Natural killer cell (primary cell): Measurements from ENCODE around the gene GARRE1. TPM values are rescaled to one million over a fixed set of nuclear protein-coding genes. Genes with fewer than 3 reads are reported as not detected.
"Not testable (repeated sequence)": the region's sequence is repeated elsewhere in the genome, so short reads cannot be mapped to it uniquely, and the experiment has no call there.

Source experiments
- ATAC-seq, 3 donors: fragments of 150-1000 bp in 2 of 3; fragments of 200-7000 bp in 1 of 3; cut with Tn5 transposase; 1 replicate in 1 of 3; 2 replicates in 2 of 3; pipeline ENCODE4 v1.10.0; 2021; ENCODE audit warnings: mild to moderate bottlenecking in 2 of 3, moderate library complexity in 2 of 3
- DNase-seq, 2 donors: peaks; one replicate each; pipeline versions ENCODE4 v3.0.0 to v3.0.0-alpha.2; 2013 to 2021; ENCODE audit warnings: mixed read lengths in 1 of 2
- H3K27ac ChIP-seq: one replicate; pipeline ENCODE4 v1.5.1; 2013; ENCODE audit warnings: mild to moderate bottlenecking, low read length
- H3K27me3 ChIP-seq: one replicate; pipeline ENCODE4 v1.6.1; 2013; ENCODE audit warnings: low read length; ENCODE audit not compliant: control insufficient read depth, insufficient read depth
- H3K36me3 ChIP-seq: one replicate; pipeline ENCODE4 v1.6.1; 2013; ENCODE audit warnings: low read length; ENCODE audit not compliant: control insufficient read depth, insufficient read depth
- H3K4me1 ChIP-seq: one replicate; pipeline ENCODE4 v1.6.1; 2013; ENCODE audit warnings: low read length; ENCODE audit not compliant: control insufficient read depth, insufficient read depth
- H3K4me3 ChIP-seq: one replicate; pipeline ENCODE4 v1.5.1; 2013; ENCODE audit warnings: low read length
- H3K9me3 ChIP-seq: one replicate; pipeline ENCODE4 v1.6.1; 2013; ENCODE audit warnings: low read length; ENCODE audit not compliant: control insufficient read depth, insufficient read depth
- H3K27ac Mint-ChIP-seq, 2 donors: one replicate each; pipeline ENCODE4 v1.8.0; 2022; ENCODE audit warnings: mild to moderate bottlenecking in 2 of 2, mixed read lengths in 2 of 2, moderate library complexity in 1 of 2
- H3K27me3 Mint-ChIP-seq, 2 donors: one replicate each; pipeline ENCODE4 v1.8.0; 2022; ENCODE audit warnings: low read depth in 2 of 2, mixed read lengths in 2 of 2
- H3K36me3 Mint-ChIP-seq: one replicate; pipeline ENCODE4 v1.8.0; 2022; ENCODE audit warnings: mixed read lengths
- H3K4me1 Mint-ChIP-seq, 2 donors: one replicate each; pipeline ENCODE4 v1.8.0; 2022; ENCODE audit warnings: mixed read lengths in 2 of 2
- H3K4me3 Mint-ChIP-seq: one replicate; pipeline ENCODE4 v1.8.0; 2022; ENCODE audit warnings: mild to moderate bottlenecking, moderate library complexity, mixed read lengths
- H3K9me3 Mint-ChIP-seq, 2 donors: one replicate each; pipeline ENCODE4 v1.8.0; 2022; ENCODE audit warnings: mixed read lengths in 2 of 2
- CTCF ChIP-seq: fragments of 200-600 bp; IDR thresholded peaks from one replicate; pipeline ENCODE4 v1.8.0; 2022; ENCODE audit warnings: antibody characterized with exemption
- WGBS: methylation state at CpG from one replicate; pipeline ENCODE4 v1.1.7; 2013; ENCODE audit warnings: missing lambda C conversion rate; ENCODE audit not compliant: insufficient coverage; 5-methylcytosine and 5-hydroxymethylcytosine counted together
- intact Hi-C: fragments of 100-400 bp; cut with micrococcal nuclease; formaldehyde crosslinking; loops from one replicate; pipeline ENCODE4 v1.14.2; 2022
- total RNA-seq, 4 donors: library from RNA; stranded (reverse); fragments of 120-200 nt in 1 of 4; gene quantifications; one replicate each; pipeline versions ENCODE4 v1.2.3 to v1.2.4, GENCODE V29; 2013 to 2022

GARRE1 gene
- total RNA-seq, 3 donors from 2014 or later (not counting 1 experiment from before 2014, with no cell fraction given): 21.9 to 29.2 (median 22.0) TPM

- H3K4me3 Mint-ChIP-seq: no peak overlapping the region
Observed at GRCh38 chr19:34276614-34277013, 22.3 kb downstream of the GARRE1 start.

GRCh38 chr19:34277244-34277643 lies 22.9 kb downstream of the GARRE1 start:
- Mint-ChIP-seq H3K4me1 (peaks cover 10 to 23% of the 10 kb centered on the region in 2 donors), H3K27me3 (no peaks in the 10 kb centered on the region), H3K9me3 (no peaks in the 10 kb centered on the region), H3K4me3 (no peak overlapping the region), H3K36me3 (no peaks in the 10 kb centered on the region), H3K27ac (peak overlapping the region in 1 of 2 donors; percentile 17)
- ATAC-seq: no peak
- Histone ChIP-seq H3K27me3 (no peaks in the 10 kb centered on the region), H3K9me3 (no peaks in the 10 kb centered on the region), H3K27ac (no peak overlapping the region), H3K36me3 (no peaks in the 10 kb centered on the region), H3K4me1 (peaks cover 3% of the 10 kb centered on the region), H3K4me3 (no peak overlapping the region)
- TF ChIP-seq CTCF: no peak
- intact Hi-C loops: no loop called here
- WGBS: 83% methylated on average over 4 of the region's 4 CpGs
- DNase-seq: no peak

More at GRCh38 chr19:34276614-34277013, 22.3 kb downstream of the GARRE1 start:
- intact Hi-C loops: no loop called here
- peaks cover 10 to 28% of the 10 kb centered on the region in 2 donors for H3K4me1 Mint-ChIP-seq
- H3K27me3 Mint-ChIP-seq: no peaks in the 10 kb centered on the region
- ATAC-seq (no peak), DNase-seq (no peak)
- no peaks in the 10 kb centered on the region for H3K9me3 Mint-ChIP-seq
- Histone ChIP-seq H3K9me3 (no peaks in the 10 kb centered on the region), H3K4me1 (peaks cover 7% of the 10 kb centered on the region), H3K36me3 (no peaks in the 10 kb centered on the region), H3K27ac (no peak overlapping the region), H3K27me3 (no peaks in the 10 kb centered on the region), H3K4me3 (no peak overlapping the region)
- no peaks in the 10 kb centered on the region for H3K36me3 Mint-ChIP-seq
- TF ChIP-seq CTCF: no peak
- WGBS: 95% methylated on average over 4 of the region's 4 CpGs
- peak overlapping the region in 1 of 2 donors; percentile 17 for H3K27ac Mint-ChIP-seq

GRCh38 chr19:34278783-34279182 lies 24.4 kb downstream of the GARRE1 start:
- Histone ChIP-seq H3K36me3 (no peaks in the 10 kb centered on the region), H3K27ac (no peak overlapping the region), H3K27me3 (no peaks in the 10 kb centered on the region), H3K4me3 (no peak overlapping the region), H3K4me1 (peaks cover 2% of the 10 kb centered on the region), H3K9me3 (no peaks in the 10 kb centered on the region)
- Mint-ChIP-seq H3K27me3 (no peaks in the 10 kb centered on the region), H3K36me3 (no peaks in the 10 kb centered on the region), H3K4me3 (no peak overlapping the region), H3K27ac (no peak overlapping the region), H3K9me3 (no peaks in the 10 kb centered on the region), H3K4me1 (peaks cover 10 to 26% of the 10 kb centered on the region in 2 donors)
- 100% methylated on average over 4 of the region's 4 CpGs for WGBS
- no peak for ATAC-seq
- intact Hi-C loops: no loop called here
- no peak for DNase-seq
- TF ChIP-seq CTCF: no peak

GRCh38 chr19:34281444-34281843 lies 27.1 kb downstream of the GARRE1 start:
- H3K27ac ChIP-seq, H3K4me3 ChIP-seq, H3K9me3 ChIP-seq, ATAC-seq, intact Hi-C loops, H3K27me3 ChIP-seq, H3K36me3 Mint-ChIP-seq, H3K27me3 Mint-ChIP-seq, H3K4me1 ChIP-seq, H3K4me3 Mint-ChIP-seq, H3K36me3 ChIP-seq, H3K9me3 Mint-ChIP-seq, H3K27ac Mint-ChIP-seq, DNase-seq: not testable (repeated sequence)
- peaks cover 8 to 14% of the 10 kb centered on the region in 2 donors for H3K4me1 Mint-ChIP-seq
- WGBS: 90% methylated on average over 1 of the region's 2 CpGs
